DOHH2 (cell line): ENCODE results near the gene GTSF1L.

ENCODE experiments used
- H3F3A ChIP-seq: fragments of 200-600 bp; sonication (generic), shearing (Covaris generic); 2 replicates; pipeline ENCODE4 v1.6.0; 2016; ENCODE audit warnings: antibody characterized with exemption, mild to moderate bottlenecking; ENCODE audit not compliant: control insufficient read depth, insufficient read depth
- H3K27ac ChIP-seq: fragments of 200-600 bp; sonication (generic); 2 replicates; pipeline ENCODE4 v1.5.1; 2014; ENCODE audit warnings: low read depth, mild to moderate bottlenecking, low read length, moderate library complexity
- H3K27me3 ChIP-seq: fragments of 200-600 bp; sonication (generic); 2 replicates; pipeline ENCODE4 v1.6.1; 2014; ENCODE audit warnings: mild to moderate bottlenecking, low read length, mixed read lengths; ENCODE audit not compliant: control insufficient read depth
- H3K36me3 ChIP-seq: fragments of 200-600 bp; sonication (generic); 2 replicates; pipeline ENCODE4 v1.6.1; 2014; ENCODE audit warnings: mild to moderate bottlenecking, low read length, moderate library complexity, mixed read lengths; ENCODE audit not compliant: control insufficient read depth
- H3K4me1 ChIP-seq: fragments of 200-600 bp; sonication (generic); 2 replicates; pipeline ENCODE4 v1.6.1; 2014; ENCODE audit warnings: mild to moderate bottlenecking, low read length, mixed read lengths; ENCODE audit not compliant: control insufficient read depth
- H3K4me2 ChIP-seq: fragments of 200-600 bp; sonication (generic); 2 replicates; pipeline ENCODE4 v1.6.0; 2014; ENCODE audit warnings: mild to moderate bottlenecking, low read length, moderate library complexity
- H3K4me3 ChIP-seq: fragments of 200-600 bp; sonication (generic); 2 replicates; pipeline ENCODE4 v1.5.1; 2014; ENCODE audit warnings: mild to moderate bottlenecking, low read length, mixed read lengths
- H3K79me2 ChIP-seq: fragments of 200-600 bp; sonication (generic); 2 replicates; pipeline ENCODE4 v1.6.1; 2014; ENCODE audit warnings: mild to moderate bottlenecking, low read length, mixed read lengths; ENCODE audit not compliant: control insufficient read depth
- H3K9me2 ChIP-seq: fragments of 200-600 bp; sonication (generic); replicated peaks from 2 replicates; pipeline ENCODE4 v1.6.1; 2014; ENCODE audit warnings: mild to moderate bottlenecking, low read length, mixed read lengths; ENCODE audit not compliant: control insufficient read depth
- H3K9me3 ChIP-seq: fragments of 200-600 bp; sonication (generic); 2 replicates; pipeline ENCODE4 v1.6.1; 2014; ENCODE audit warnings: antibody characterized with exemption, low read length, mixed read lengths; ENCODE audit not compliant: control insufficient read depth, insufficient read depth
- H4K20me1 ChIP-seq: fragments of 200-600 bp; sonication (generic); 2 replicates; pipeline ENCODE4 v1.6.0; 2014; ENCODE audit warnings: low read depth, mild to moderate bottlenecking, antibody characterized with exemption, low read length, moderate library complexity; ENCODE audit not compliant: control insufficient read depth, insufficient read depth
- EZH2phosphoT487 ChIP-seq: fragments of 200-600 bp; sonication (generic); IDR thresholded peaks from 2 replicates; pipeline ENCODE4 v1.6.1; 2017; ENCODE audit warnings: borderline replicate concordance, mild to moderate bottlenecking, antibody characterized with exemption, low read length, moderate library complexity, mixed read lengths
- TF ChIP-seq, protein P1 (sequence below): fragments of 200-600 bp; sonication (generic); IDR thresholded peaks from one replicate; pipeline ENCODE4 v1.5.1; 2014; ENCODE audit warnings: antibody characterized with exemption, mild to moderate bottlenecking, low read depth, low read length; ENCODE audit not compliant: poor library complexity, severe bottlenecking

The GTSF1L gene

DNA sequence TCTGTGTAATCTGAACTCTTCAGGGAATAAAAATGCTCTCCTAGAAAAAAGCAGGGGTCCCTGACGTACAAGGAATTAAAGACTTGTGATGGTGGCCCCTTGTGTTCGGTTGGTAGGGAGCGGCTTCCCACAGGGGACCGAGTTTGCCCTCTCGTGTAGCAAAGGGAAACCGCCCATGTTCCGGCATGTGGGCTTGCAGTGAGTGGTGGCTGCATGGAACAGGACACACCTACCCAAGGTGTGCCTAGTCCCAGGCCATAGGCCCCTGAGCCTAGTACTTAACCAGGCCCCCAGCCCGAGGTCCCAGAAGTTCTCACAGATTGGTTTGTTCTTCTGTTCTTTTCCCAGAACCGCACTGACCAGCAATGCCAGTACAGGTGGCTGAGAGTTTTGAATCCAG lies 44.4 kb downstream of the GTSF1L start:
- peak overlapping the region; percentile 95 for H3K27ac ChIP-seq
- peak overlapping the region; percentile 67 for H3K4me3 ChIP-seq
- peaks cover 82% of the 10 kb centered on the region for H3K36me3 ChIP-seq
- no peaks in the 10 kb centered on the region for H3K9me2 ChIP-seq
- peak overlapping the region; percentile 83 for H3K4me2 ChIP-seq
- no peaks in the 10 kb centered on the region for H3K9me3 ChIP-seq
- peaks cover 10% of the 10 kb centered on the region for H4K20me1 ChIP-seq
- H3K79me2 ChIP-seq: peaks cover 76% of the 10 kb centered on the region
- TF ChIP-seq, protein P1, sequence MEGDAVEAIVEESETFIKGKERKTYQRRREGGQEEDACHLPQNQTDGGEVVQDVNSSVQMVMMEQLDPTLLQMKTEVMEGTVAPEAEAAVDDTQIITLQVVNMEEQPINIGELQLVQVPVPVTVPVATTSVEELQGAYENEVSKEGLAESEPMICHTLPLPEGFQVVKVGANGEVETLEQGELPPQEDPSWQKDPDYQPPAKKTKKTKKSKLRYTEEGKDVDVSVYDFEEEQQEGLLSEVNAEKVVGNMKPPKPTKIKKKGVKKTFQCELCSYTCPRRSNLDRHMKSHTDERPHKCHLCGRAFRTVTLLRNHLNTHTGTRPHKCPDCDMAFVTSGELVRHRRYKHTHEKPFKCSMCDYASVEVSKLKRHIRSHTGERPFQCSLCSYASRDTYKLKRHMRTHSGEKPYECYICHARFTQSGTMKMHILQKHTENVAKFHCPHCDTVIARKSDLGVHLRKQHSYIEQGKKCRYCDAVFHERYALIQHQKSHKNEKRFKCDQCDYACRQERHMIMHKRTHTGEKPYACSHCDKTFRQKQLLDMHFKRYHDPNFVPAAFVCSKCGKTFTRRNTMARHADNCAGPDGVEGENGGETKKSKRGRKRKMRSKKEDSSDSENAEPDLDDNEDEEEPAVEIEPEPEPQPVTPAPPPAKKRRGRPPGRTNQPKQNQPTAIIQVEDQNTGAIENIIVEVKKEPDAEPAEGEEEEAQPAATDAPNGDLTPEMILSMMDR: no peak
- no peak for TF ChIP-seq EZH2phosphoT487
- peaks cover 53% of the 10 kb centered on the region for H3K4me1 ChIP-seq
- H3K27me3 ChIP-seq: no peaks in the 10 kb centered on the region
- H3F3A ChIP-seq: peaks cover 33% of the 10 kb centered on the region

DNA sequence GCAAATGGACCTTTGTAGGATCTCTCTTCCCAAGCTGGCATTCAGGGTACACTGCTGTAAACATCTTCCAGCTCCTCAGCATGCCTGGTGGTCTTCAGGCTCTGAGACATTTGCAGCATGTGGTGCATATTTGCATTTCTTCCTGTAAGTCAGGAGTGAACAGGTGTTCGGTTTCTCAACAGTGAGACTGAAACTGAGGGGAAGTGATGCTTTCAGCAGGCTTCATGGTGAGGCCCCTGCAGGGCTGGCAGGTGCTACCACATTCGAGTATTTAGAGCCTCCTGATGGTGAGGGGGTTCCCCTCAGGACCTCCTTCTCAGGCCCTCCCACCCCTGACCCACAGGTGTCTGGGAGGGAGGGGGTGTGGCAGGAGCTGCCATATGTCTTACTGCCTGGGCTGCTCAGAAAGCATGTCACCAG lies 44.8 kb downstream of the GTSF1L start:
- peak overlapping the region; percentile 95 for H3K27ac ChIP-seq
- no peaks in the 10 kb centered on the region for H3K9me3 ChIP-seq
- H3F3A ChIP-seq: peaks cover 35% of the 10 kb centered on the region
- H3K79me2 ChIP-seq: peaks cover 76% of the 10 kb centered on the region
- H3K4me3 ChIP-seq: peak overlapping the region; percentile 67
- peaks cover 14% of the 10 kb centered on the region for H4K20me1 ChIP-seq
- no peak for TF ChIP-seq EZH2phosphoT487
- TF ChIP-seq, protein P1: no peak
- H3K9me2 ChIP-seq: no peaks in the 10 kb centered on the region
- no peaks in the 10 kb centered on the region for H3K27me3 ChIP-seq
- peak overlapping the region; percentile 83 for H3K4me2 ChIP-seq
- peaks cover 81% of the 10 kb centered on the region for H3K36me3 ChIP-seq
- H3K4me1 ChIP-seq: peaks cover 57% of the 10 kb centered on the region

GRCh38 chr20:43681468-43681942 lies 45.3 kb downstream of the GTSF1L start:
- Histone ChIP-seq H3F3A (peaks cover 38% of the 10 kb centered on the region), H3K9me2 (no peaks in the 10 kb centered on the region), H3K9me3 (no peaks in the 10 kb centered on the region), H3K4me2 (peak overlapping the region; percentile 83), H3K4me1 (peaks cover 62% of the 10 kb centered on the region), H3K79me2 (peaks cover 76% of the 10 kb centered on the region), H3K27me3 (no peaks in the 10 kb centered on the region), H3K27ac (peak overlapping the region; percentile 95), H4K20me1 (peaks cover 17% of the 10 kb centered on the region), H3K36me3 (peaks cover 81% of the 10 kb centered on the region), H3K4me3 (peak overlapping the region; percentile 67)
- TF ChIP-seq, protein P1: peak; percentile 51
- no peak for TF ChIP-seq EZH2phosphoT487
